ENCODE measurements around the gene LPCAT2.
"Not testable (repeated sequence)": the region's sequence is repeated elsewhere in the genome, so short reads cannot be mapped to it uniquely, and the experiment has no call there.

LPCAT2 gene

DNA sequence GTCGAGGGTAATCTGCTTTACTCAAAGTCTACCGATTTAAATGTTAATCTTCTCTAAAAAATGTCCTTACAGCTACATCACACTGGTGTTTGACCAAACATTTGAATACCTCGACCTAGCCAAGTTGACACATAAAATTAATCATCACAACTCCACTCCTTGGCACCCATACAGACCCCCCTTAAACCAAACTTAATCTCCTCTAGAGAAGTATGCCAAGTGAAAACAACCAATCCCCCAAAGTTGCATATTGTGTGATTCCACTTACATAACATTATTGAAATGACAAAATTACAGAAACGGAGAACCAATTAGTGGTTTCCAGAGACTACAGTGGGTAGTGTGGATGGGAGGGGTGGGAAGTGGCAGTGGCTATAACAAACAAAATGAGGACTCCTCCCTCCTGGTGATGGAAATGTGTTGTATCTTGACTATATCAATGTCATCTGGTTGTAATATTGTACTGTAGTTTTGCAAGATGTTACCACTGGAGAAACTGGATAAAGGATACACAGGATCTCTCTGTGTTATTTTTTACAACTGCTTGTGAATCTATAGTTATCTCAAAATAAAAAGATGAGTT lies 97.0 kb downstream of the LPCAT2 start:
- DNase-seq: no peak
- H3K27ac ChIP-seq: no peak overlapping the region
- H3K27me3 ChIP-seq (ENCODE audit: insufficient read depth, low read depth, severe bottlenecking): no peaks in the 10 kb centered on the region
- H3K4me3 ChIP-seq (ENCODE audit: low read depth, low read length): no peak overlapping the region
- TF ChIP-seq, protein P1, sequence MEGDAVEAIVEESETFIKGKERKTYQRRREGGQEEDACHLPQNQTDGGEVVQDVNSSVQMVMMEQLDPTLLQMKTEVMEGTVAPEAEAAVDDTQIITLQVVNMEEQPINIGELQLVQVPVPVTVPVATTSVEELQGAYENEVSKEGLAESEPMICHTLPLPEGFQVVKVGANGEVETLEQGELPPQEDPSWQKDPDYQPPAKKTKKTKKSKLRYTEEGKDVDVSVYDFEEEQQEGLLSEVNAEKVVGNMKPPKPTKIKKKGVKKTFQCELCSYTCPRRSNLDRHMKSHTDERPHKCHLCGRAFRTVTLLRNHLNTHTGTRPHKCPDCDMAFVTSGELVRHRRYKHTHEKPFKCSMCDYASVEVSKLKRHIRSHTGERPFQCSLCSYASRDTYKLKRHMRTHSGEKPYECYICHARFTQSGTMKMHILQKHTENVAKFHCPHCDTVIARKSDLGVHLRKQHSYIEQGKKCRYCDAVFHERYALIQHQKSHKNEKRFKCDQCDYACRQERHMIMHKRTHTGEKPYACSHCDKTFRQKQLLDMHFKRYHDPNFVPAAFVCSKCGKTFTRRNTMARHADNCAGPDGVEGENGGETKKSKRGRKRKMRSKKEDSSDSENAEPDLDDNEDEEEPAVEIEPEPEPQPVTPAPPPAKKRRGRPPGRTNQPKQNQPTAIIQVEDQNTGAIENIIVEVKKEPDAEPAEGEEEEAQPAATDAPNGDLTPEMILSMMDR (IDR thresholded peaks at IDR 0.05; ENCODE audit: low read depth, low read length): no peak
- H3K9me3 ChIP-seq (ENCODE audit: severe bottlenecking): no peaks in the 10 kb centered on the region
- no peaks in the 10 kb centered on the region for H3K36me3 ChIP-seq

DNA sequence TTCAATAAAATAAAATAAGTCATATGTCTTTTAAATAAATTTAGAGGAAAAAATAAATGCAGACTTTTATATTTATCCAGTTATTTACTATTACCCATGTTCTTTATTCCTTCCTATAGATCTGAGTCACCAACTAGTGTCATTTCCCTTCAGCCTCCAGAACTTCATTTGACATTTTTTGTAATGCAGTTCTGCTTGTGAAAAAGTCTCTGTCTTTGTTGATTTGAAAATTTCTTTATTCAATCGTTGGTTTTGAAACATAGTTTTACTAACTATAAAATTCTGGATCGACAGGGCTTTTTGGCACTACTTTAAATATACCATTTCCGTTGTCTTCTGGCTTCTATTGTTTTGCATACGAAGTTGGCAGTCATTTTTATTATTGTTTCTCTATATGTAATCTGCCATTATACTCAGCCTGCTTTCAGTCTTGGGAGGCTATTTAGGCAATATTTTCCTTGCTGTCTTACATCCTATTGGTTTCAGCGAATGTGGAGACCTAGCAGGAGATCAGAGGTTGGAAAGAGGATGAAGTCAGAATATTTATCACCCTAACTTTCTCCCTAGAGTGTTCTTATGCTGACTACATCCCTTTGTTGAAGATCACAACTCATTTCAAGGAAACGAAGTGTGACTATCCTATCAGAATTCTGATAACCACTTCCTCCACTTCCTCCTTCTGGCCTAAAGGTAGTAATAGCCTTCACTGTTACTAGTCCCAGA lies 104.9 kb downstream of the LPCAT2 start:
- no peak overlapping the region for H3K4me3 ChIP-seq (ENCODE audit: low read depth, low read length)
- H3K36me3 ChIP-seq: no peaks in the 10 kb centered on the region
- TF ChIP-seq, protein P1 (IDR thresholded peaks at IDR 0.05; ENCODE audit: low read depth, low read length): no peak
- H3K9me3 ChIP-seq (ENCODE audit: severe bottlenecking): peaks cover 6% of the 10 kb centered on the region
- no peaks in the 10 kb centered on the region for H3K27me3 ChIP-seq (ENCODE audit: insufficient read depth, low read depth, severe bottlenecking)
- DNase-seq: no peak
- no peak overlapping the region for H3K27ac ChIP-seq

DNA sequence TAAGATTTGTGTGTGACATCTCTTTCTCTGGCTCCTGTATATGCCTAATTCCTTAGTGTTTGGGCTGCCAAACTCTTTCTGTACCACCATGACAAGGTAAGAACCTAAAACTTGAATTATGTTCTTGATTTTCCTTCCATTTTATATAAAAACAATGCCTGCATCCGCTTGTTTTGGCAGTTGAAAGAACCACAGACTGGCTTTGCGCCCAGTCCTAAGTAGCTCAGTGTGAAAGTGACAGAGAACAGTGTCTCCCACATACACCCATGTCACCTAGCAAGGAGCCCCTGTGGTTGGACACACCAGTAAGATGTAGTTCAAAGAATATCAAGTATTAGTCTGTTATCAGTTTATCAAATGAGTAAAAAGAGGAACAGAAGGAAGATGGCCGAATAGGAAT lies 106.2 kb downstream of the LPCAT2 start:
- peaks cover 6% of the 10 kb centered on the region for H3K9me3 ChIP-seq (ENCODE audit: severe bottlenecking)
- no peak overlapping the region for H3K27ac ChIP-seq
- no peaks in the 10 kb centered on the region for H3K36me3 ChIP-seq
- no peak for DNase-seq
- H3K4me3 ChIP-seq (ENCODE audit: low read depth, low read length): no peak overlapping the region
- TF ChIP-seq, protein P1 (IDR thresholded peaks at IDR 0.05; ENCODE audit: low read depth, low read length): no peak
- no peaks in the 10 kb centered on the region for H3K27me3 ChIP-seq (ENCODE audit: insufficient read depth, low read depth, severe bottlenecking)

DNA sequence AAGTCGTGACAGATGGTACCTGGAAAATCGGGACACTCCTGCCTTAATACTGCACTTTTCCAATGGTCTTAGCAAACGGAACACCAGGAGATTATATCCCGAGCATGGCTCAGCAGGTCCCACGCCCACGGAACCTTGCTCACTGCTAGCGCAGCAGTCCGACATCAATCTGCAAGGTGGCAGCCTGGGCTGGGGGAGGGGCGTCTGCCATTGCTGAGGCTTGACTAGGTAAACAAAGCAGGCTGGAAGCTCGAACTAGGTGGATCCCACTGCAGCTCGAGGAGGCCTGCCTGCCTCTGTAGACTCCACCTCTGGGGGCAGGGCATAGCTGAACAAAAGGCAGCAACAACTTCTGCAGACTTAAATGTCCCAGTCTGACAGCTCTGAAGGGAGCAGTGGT lies 106.8 kb downstream of the LPCAT2 start:
- not testable (repeated sequence) for H3K27me3 ChIP-seq (ENCODE audit: insufficient read depth, low read depth, severe bottlenecking); DNase-seq; H3K4me3 ChIP-seq (ENCODE audit: low read depth, low read length); H3K27ac ChIP-seq; H3K36me3 ChIP-seq; H3K9me3 ChIP-seq (ENCODE audit: severe bottlenecking)

DNA sequence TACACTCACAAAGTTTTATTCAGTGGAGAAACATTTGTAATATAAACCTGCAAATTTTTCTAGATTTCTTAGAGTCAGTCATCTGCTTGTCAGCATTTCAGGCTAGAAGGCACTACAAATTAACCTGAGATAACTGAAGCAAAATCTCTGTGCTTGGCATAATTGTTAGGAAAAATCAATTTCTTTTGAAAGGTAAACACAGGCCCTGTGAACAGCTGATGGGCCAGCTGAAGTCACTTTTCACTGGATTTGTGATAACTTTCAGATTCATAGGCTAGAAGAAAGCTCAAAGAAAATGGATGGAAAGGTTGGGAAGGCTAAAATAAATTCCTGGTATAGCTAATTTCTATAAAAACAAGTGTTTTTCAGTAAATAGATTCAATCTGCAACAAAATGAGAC lies 112.9 kb downstream of the LPCAT2 start:
- H3K4me3 ChIP-seq (ENCODE audit: low read depth, low read length): no peak overlapping the region
- no peaks in the 10 kb centered on the region for H3K9me3 ChIP-seq (ENCODE audit: severe bottlenecking)
- TF ChIP-seq, protein P1 (IDR thresholded peaks at IDR 0.05; ENCODE audit: low read depth, low read length): no peak
- H3K36me3 ChIP-seq: no peaks in the 10 kb centered on the region
- no peaks in the 10 kb centered on the region for H3K27me3 ChIP-seq (ENCODE audit: insufficient read depth, low read depth, severe bottlenecking)
- no peak for DNase-seq
- no peak overlapping the region for H3K27ac ChIP-seq

DNA sequence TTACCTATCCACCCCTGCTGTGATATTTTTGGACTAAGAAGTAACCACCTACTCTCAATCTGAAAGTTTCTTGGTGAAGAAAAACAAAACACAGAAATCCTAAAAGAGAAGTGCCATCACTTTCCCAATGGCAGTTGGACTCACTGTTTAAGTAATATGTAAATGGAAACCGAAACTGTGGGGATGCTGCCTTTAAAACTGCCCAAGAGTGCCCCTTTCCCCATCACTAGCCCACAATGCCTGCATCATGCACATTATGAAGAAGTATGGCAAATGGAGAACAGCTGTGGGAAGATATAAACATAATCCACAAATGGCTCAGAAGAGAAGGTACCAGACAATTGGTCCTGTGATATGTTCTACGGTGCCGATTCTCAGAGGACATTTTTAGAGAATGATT lies 113.4 kb downstream of the LPCAT2 start:
- no peaks in the 10 kb centered on the region for H3K27me3 ChIP-seq (ENCODE audit: insufficient read depth, low read depth, severe bottlenecking)
- DNase-seq: no peak
- no peak overlapping the region for H3K27ac ChIP-seq
- TF ChIP-seq, protein P1 (IDR thresholded peaks at IDR 0.05; ENCODE audit: low read depth, low read length): no peak
- H3K36me3 ChIP-seq: no peaks in the 10 kb centered on the region
- H3K4me3 ChIP-seq (ENCODE audit: low read depth, low read length): no peak overlapping the region
- no peaks in the 10 kb centered on the region for H3K9me3 ChIP-seq (ENCODE audit: severe bottlenecking)

Data from WERI-Rb-1 (cell line).